ENCODE measurements around the gene POMGNT2.

Gene POMGNT2

GRCh38 chr3:43102773-43103480 is 3.0 kb downstream of the POMGNT2 start:
- DNase-seq, result no peak

GRCh38 chr3:43098761-43099160 is 7.1 kb downstream of the POMGNT2 start:
- no peak for DNase-seq

- DNase-seq, result no peak
Observed at GRCh38 chr3:43097400-43098080, 8.3 kb downstream of the POMGNT2 start.

- no peak for DNase-seq
Observed at GRCh38 chr3:43096761-43097160, 9.1 kb downstream of the POMGNT2 start.

- DNase-seq, result no peak
Observed at GRCh38 chr3:43095370-43095769, 10.5 kb downstream of the POMGNT2 start.

- no peak for DNase-seq
Observed at GRCh38 chr3:43094851-43095250, 11.0 kb downstream of the POMGNT2 start.

- no peak for DNase-seq
Observed at GRCh38 chr3:43094381-43094780, 11.5 kb downstream of the POMGNT2 start.

- DNase-seq, result no peak
Observed at GRCh38 chr3:43093974-43094373, 11.9 kb downstream of the POMGNT2 start.

- no peak for DNase-seq
Observed at GRCh38 chr3:43093006-43093405, 12.9 kb downstream of the POMGNT2 start.

- DNase-seq, result no peak
Observed at GRCh38 chr3:43091481-43091880, 14.4 kb downstream of the POMGNT2 start.

GRCh38 chr3:43090238-43090637 is 15.6 kb downstream of the POMGNT2 start:
- DNase-seq, result no peak

GRCh38 chr3:43089081-43089480 is 16.8 kb downstream of the POMGNT2 start:
- no peak for DNase-seq

- DNase-seq, result no peak
Observed at GRCh38 chr3:43087249-43087776, 18.6 kb downstream of the POMGNT2 start.

- peak; percentile 68 for DNase-seq
Observed at GRCh38 chr3:43086460-43087165, 19.3 kb downstream of the POMGNT2 start.

- no peak for DNase-seq
Observed at GRCh38 chr3:43082457-43082856, 23.4 kb downstream of the POMGNT2 start.

- no peak for DNase-seq
Observed at GRCh38 chr3:43081796-43082195, 24.1 kb downstream of the POMGNT2 start.

GRCh38 chr3:43080726-43081568 is 24.9 kb downstream of the POMGNT2 start:
- no peak for DNase-seq

GRCh38 chr3:43079536-43080332 is 26.1 kb downstream of the POMGNT2 start:
- DNase-seq, result no peak

- DNase-seq, result no peak
Observed at GRCh38 chr3:43077707-43078106, 28.2 kb downstream of the POMGNT2 start.

- DNase-seq, result no peak
Observed at GRCh38 chr3:43077261-43077660, 28.6 kb downstream of the POMGNT2 start.

GRCh38 chr3:43076857-43077256 is 29.0 kb downstream of the POMGNT2 start:
- no peak for DNase-seq
